WI38 (cell line): ENCODE measurements around the gene RNF145.

Source experiments
- H3K4me3 ChIP-seq: 2 replicates; pipeline ENCODE4 v1.5.1; 2011; ENCODE audit warnings: low read depth, mild to moderate bottlenecking, control low read depth, low read length
- TF ChIP-seq, protein P1 (sequence below): IDR thresholded peaks from 2 replicates; pipeline ENCODE4 v1.5.1; 2012; ENCODE audit warnings: low read depth, mild to moderate bottlenecking, control low read depth, low read length

The RNF145 gene

DNA sequence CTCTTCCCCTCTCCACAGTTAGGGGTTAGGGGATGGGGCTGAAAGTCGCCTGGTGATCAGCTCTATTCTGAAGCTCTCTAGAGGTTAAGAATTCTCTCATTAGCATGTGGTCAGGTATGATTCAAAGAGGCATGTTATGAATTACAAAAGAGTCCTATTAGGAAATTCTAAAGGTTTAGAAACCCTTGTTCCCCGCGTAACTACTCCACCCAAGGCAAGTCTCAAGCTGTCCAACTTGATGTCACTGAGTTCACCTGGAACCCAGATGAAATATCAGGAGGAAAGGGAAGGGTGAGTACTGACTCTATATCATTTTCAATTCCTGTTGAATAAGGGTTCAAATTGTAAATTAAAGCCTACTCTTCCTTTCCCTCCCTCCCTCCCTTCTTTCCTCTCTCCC is 18.1 kb upstream of the RNF145 start:
- TF ChIP-seq, protein P1, sequence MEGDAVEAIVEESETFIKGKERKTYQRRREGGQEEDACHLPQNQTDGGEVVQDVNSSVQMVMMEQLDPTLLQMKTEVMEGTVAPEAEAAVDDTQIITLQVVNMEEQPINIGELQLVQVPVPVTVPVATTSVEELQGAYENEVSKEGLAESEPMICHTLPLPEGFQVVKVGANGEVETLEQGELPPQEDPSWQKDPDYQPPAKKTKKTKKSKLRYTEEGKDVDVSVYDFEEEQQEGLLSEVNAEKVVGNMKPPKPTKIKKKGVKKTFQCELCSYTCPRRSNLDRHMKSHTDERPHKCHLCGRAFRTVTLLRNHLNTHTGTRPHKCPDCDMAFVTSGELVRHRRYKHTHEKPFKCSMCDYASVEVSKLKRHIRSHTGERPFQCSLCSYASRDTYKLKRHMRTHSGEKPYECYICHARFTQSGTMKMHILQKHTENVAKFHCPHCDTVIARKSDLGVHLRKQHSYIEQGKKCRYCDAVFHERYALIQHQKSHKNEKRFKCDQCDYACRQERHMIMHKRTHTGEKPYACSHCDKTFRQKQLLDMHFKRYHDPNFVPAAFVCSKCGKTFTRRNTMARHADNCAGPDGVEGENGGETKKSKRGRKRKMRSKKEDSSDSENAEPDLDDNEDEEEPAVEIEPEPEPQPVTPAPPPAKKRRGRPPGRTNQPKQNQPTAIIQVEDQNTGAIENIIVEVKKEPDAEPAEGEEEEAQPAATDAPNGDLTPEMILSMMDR = no peak
- H3K4me3 ChIP-seq = no peak overlapping the region

DNA sequence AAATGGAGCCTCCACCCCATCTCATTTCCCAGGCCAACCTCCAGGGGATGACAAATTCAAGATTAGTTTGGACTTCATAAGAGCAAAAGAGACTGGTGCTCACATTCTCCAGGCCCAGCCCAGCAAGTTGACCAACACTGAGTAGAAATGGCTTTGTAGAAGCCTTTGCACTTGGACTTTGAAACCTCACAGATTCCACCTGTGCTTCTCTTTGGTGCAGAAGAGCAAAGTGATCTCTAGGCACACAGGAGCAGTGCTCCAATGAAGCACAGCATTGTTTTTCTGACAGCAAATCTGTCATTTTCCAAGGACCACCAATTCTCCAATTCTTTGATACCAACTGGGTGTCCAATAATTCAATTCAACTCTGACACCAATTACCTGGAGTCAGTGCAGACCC is 17.1 kb upstream of the RNF145 start:
- H3K4me3 ChIP-seq = no peak overlapping the region
- TF ChIP-seq, protein P1 = no peak

DNA sequence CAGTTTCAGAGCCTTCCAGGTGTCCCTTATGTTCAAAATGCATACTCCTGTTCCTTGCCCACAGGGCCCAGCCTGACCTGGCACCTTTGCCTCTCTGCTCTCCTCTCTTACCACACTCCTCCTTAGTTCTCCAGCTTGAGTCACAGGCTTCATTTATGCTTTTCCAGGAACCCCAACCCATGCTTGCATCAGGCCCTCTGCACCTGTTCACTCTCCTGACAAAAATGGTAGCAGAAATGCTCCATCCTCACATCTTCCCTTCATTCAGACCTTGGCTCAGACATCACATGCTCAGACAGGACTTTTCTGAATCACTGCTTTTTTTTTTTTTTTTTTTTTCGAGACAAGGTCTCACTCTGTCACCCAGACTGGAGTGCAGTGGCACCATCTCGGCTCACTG is 15.1 kb upstream of the RNF145 start:
- TF ChIP-seq, protein P1 = no peak
- H3K4me3 ChIP-seq = no peak overlapping the region

DNA sequence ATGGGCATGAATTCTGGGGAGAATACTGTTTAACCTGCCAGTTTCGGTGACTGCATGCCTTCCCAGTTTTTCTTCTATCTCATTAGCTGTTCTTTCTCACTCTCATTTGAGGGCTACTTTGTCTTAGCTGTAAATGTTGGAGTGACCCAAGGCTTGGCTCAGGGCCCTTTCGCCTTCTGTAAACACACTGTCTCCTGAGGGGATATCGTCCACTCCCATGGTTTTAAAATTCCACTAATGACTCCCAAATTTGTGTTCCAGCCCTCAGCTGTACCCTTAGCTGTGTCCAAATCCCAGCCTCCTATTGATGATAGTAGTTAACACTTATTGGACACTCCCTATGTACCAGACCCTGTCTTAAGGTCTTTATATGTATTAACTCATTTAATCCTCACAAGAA is 14.1 kb upstream of the RNF145 start:
- H3K4me3 ChIP-seq = no peak overlapping the region
- TF ChIP-seq, protein P1 = no peak

DNA sequence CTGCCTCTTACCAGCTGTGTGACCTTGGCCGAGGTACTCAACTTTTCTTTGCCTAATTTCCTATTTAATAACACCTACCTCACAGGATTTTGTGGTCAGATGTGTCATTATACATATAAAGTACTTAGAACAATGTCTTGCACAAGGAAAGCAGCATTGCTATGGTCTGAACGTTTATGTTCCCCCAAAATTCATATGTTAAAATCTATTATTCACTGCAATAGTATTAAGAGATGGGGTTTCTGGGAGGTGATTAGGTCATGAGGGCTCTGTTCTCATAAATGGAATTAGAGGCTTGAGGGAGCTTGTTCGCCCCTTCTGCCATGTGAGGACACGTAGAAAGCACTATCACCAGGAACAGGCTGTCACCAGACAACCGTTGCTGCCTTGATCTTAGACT is 10.9 kb upstream of the RNF145 start:
- H3K4me3 ChIP-seq = no peak overlapping the region
- TF ChIP-seq, protein P1 = no peak

GRCh38 chr5:159218595-159219023 is 9.3 kb upstream of the RNF145 start:
- no peak overlapping the region for H3K4me3 ChIP-seq
- TF ChIP-seq, protein P1 = no peak

GRCh38 chr5:159217236-159217635 is 7.9 kb upstream of the RNF145 start:
- TF ChIP-seq, protein P1 = no peak
- H3K4me3 ChIP-seq = no peak overlapping the region
